ENCODE measurements around the gene PLEKHJ1. TPM values are rescaled to one million over a fixed set of nuclear protein-coding genes. Genes with fewer than 3 reads are reported as not detected.
A peak's percentile ranks its signal among the peaks of the same experiment; 100 is the strongest.

PLEKHJ1 gene
- total RNA-seq, 1 experiment from 2014 or later, result 119 TPM

GRCh38 chr19:2239771-2240770, 3.9 kb upstream of the PLEKHJ1 start:
- Histone ChIP-seq H3K36me3 (ENCODE audit: control insufficient read depth, insufficient read depth, low read length) (peaks cover 2% of the 10 kb centered on the region), H3K27me3 (replicated peaks; ENCODE audit: control insufficient read depth, insufficient read depth, low read length) (no peaks in the 10 kb centered on the region), H3K4me1 (peaks cover 37% of the 10 kb centered on the region), H3K9me3 (no peaks in the 10 kb centered on the region), H3K4me3 (ENCODE audit: low read depth, low read length) (no peak overlapping the region)
- Mint-ChIP-seq H3K9me3 (ENCODE audit: unreplicated experiment) (no peaks in the 10 kb centered on the region), H3K4me1 (ENCODE audit: low read depth, unreplicated experiment) (peaks cover 23% of the 10 kb centered on the region), H3K36me3 (ENCODE audit: insufficient read depth, unreplicated experiment) (peaks cover 82% of the 10 kb centered on the region), H3K27me3 (ENCODE audit: insufficient read depth, unreplicated experiment) (no peaks in the 10 kb centered on the region), H3K4me3 (ENCODE audit: unreplicated experiment) (peak overlapping the region; percentile 51), H3K27ac (ENCODE audit: unreplicated experiment) (peak overlapping the region; percentile 79)
- TF ChIP-seq CTCF (IDR thresholded peaks at IDR 0.05; ENCODE audit: insufficient read depth in 1 of 2, low read depth in 1 of 2, low read length in 1 of 2, severe bottlenecking in 1 of 2, unreplicated experiment in 1 of 2), result no peak
- ChIA-PET POLR2A (no interaction called here), CTCF (interaction anchor here (0.6 to 1.0 kb wide), 2 partner anchors 24 to 77 kb away, joined by 3 to 8 read pairs; partner anchors contain the start of gene DOT1L)
- DNase-seq, result no peak
- intact Hi-C loops (cut with micrococcal nuclease; ENCODE audit: unreplicated experiment), result loop anchor here (5.0 kb wide), 1 partner anchor 77 kb away; no protein-coding TSS in a partner anchor
- BruUV-seq (replicated peaks), result no TSS peak

- peaks cover 23% of the 10 kb centered on the region for H3K4me1 Mint-ChIP-seq (ENCODE audit: low read depth, unreplicated experiment)
- H3K27me3 Mint-ChIP-seq (ENCODE audit: insufficient read depth, unreplicated experiment), result no peaks in the 10 kb centered on the region
- no peak for TF ChIP-seq CTCF (IDR thresholded peaks at IDR 0.05; ENCODE audit: insufficient read depth in 1 of 2, low read depth in 1 of 2, low read length in 1 of 2, severe bottlenecking in 1 of 2, unreplicated experiment in 1 of 2)
- peaks cover 37% of the 10 kb centered on the region for H3K4me1 ChIP-seq
- peaks cover under 1% of the 10 kb centered on the region; the same call in 1 of the 2 replicates for H3K36me3 ChIP-seq (ENCODE audit: control insufficient read depth, insufficient read depth, low read length)
- intact Hi-C loops (cut with micrococcal nuclease; ENCODE audit: unreplicated experiment), result loop anchor here (5.0 kb wide), 1 partner anchor 78 kb away; no protein-coding TSS in a partner anchor
- DNase-seq, result no peak
- no peaks in the 10 kb centered on the region for H3K27me3 ChIP-seq (replicated peaks; ENCODE audit: control insufficient read depth, insufficient read depth, low read length)
- no peaks in the 10 kb centered on the region for H3K9me3 ChIP-seq
- peak overlapping the region; percentile 51 for H3K4me3 Mint-ChIP-seq (ENCODE audit: unreplicated experiment)
- POLR2A ChIA-PET, result interaction anchor here (0.6 kb wide), 1 partner anchor 153 kb away, joined by 4 read pairs; no protein-coding TSS in a partner anchor
- BruUV-seq (replicated peaks), result no TSS peak
- no peak overlapping the region for H3K4me3 ChIP-seq (ENCODE audit: low read depth, low read length)
- H3K36me3 Mint-ChIP-seq (ENCODE audit: insufficient read depth, unreplicated experiment), result peaks cover 80% of the 10 kb centered on the region
- CTCF ChIA-PET, result interaction anchor here (1.0 kb wide), 1 partner anchor 24 kb away, joined by 8 read pairs; no protein-coding TSS in a partner anchor
- peak overlapping the region; percentile 79 for H3K27ac Mint-ChIP-seq (ENCODE audit: unreplicated experiment)
- no peaks in the 10 kb centered on the region for H3K9me3 Mint-ChIP-seq (ENCODE audit: unreplicated experiment)
Measured at GRCh38 chr19:2239173-2239572, 3.0 kb upstream of the PLEKHJ1 start.

- Histone ChIP-seq H3K27me3 (replicated peaks; ENCODE audit: control insufficient read depth, insufficient read depth, low read length) (no peaks in the 10 kb centered on the region), H3K4me1 (peaks cover 37% of the 10 kb centered on the region), H3K4me3 (ENCODE audit: low read depth, low read length) (peak overlapping the region; percentile 65), H3K9me3 (no peaks in the 10 kb centered on the region), H3K36me3 (ENCODE audit: control insufficient read depth, insufficient read depth, low read length) (no peaks in the 10 kb centered on the region)
- H3K9me3 Mint-ChIP-seq (ENCODE audit: unreplicated experiment), result no peaks in the 10 kb centered on the region
- H3K4me1 Mint-ChIP-seq (ENCODE audit: low read depth, unreplicated experiment), result peaks cover 23% of the 10 kb centered on the region
- peak overlapping the region; percentile 94 for H3K27ac Mint-ChIP-seq (ENCODE audit: unreplicated experiment)
- DNase-seq, result no peak
- peaks cover 82% of the 10 kb centered on the region for H3K36me3 Mint-ChIP-seq (ENCODE audit: insufficient read depth, unreplicated experiment)
- intact Hi-C loops (cut with micrococcal nuclease; ENCODE audit: unreplicated experiment), result loop anchor here (2.0 to 5.0 kb wide), 3 partner anchors 31 to 81 kb away; no protein-coding TSS in a partner anchor
- no peak for TF ChIP-seq CTCF (IDR thresholded peaks at IDR 0.05; ENCODE audit: insufficient read depth in 1 of 2, low read depth in 1 of 2, low read length in 1 of 2, severe bottlenecking in 1 of 2, unreplicated experiment in 1 of 2)
- ChIA-PET CTCF (no interaction called here), POLR2A (interaction anchor here (1.0 kb wide), 1 partner anchor 69 kb away, joined by 7 read pairs; no protein-coding TSS in a partner anchor)
- H3K4me3 Mint-ChIP-seq (ENCODE audit: unreplicated experiment), result peak overlapping the region; percentile 84
- H3K27me3 Mint-ChIP-seq (ENCODE audit: insufficient read depth, unreplicated experiment), result no peaks in the 10 kb centered on the region
- BruUV-seq (replicated peaks), result no TSS peak
Measured at GRCh38 chr19:2237869-2238153, 1.7 kb upstream of the PLEKHJ1 start.

Data from Caco-2 (cell line).